Endothelial cell (in vitro differentiated cells): ENCODE results near the gene PARP6. TPM values are rescaled to one million over a fixed set of nuclear protein-coding genes. Genes with fewer than 3 reads are reported as not detected.
"Not testable (repeated sequence)": the region's sequence is repeated elsewhere in the genome, so short reads cannot be mapped to it uniquely, and the experiment has no call there.

Source experiments
- DNase-seq: peaks from one replicate; pipeline ENCODE4 v3.0.0; 2021; ENCODE audit warnings: low spot score
- H3K27ac Mint-ChIP-seq: one replicate; pipeline ENCODE4 v1.8.0; 2021; ENCODE audit warnings: mixed read lengths, inconsistent platforms; ENCODE audit not compliant: unreplicated experiment
- H3K27me3 Mint-ChIP-seq: one replicate; pipeline ENCODE4 v1.8.0; 2021; ENCODE audit warnings: mild to moderate bottlenecking, moderate library complexity, mixed read lengths, inconsistent platforms; ENCODE audit not compliant: unreplicated experiment
- H3K36me3 Mint-ChIP-seq: one replicate; pipeline ENCODE4 v1.8.0; 2021; ENCODE audit warnings: mild to moderate bottlenecking, low read depth, mixed read lengths, inconsistent platforms; ENCODE audit not compliant: unreplicated experiment
- H3K4me1 Mint-ChIP-seq: one replicate; pipeline ENCODE4 v1.8.0; 2021; ENCODE audit warnings: mild to moderate bottlenecking, mixed read lengths, inconsistent platforms; ENCODE audit not compliant: unreplicated experiment
- H3K4me3 Mint-ChIP-seq: one replicate; pipeline ENCODE4 v1.8.0; 2021; ENCODE audit warnings: mild to moderate bottlenecking, mixed read lengths, inconsistent platforms; ENCODE audit not compliant: unreplicated experiment
- H3K9me3 Mint-ChIP-seq: one replicate; pipeline ENCODE4 v1.8.0; 2021; ENCODE audit warnings: mixed read lengths, inconsistent platforms; ENCODE audit not compliant: unreplicated experiment
- CTCF ChIP-seq: fragments of 200-600 bp; sonication (generic); IDR thresholded peaks from one replicate; pipeline ENCODE4 v1.5.0; 2021; ENCODE audit warnings: antibody characterized with exemption; ENCODE audit not compliant: unreplicated experiment
- total RNA-seq: library from RNA; stranded (reverse); fragmentation: NEBNext Ultra II Directional; extraction: Animal tissue kit (Norgen Biotek cat#: 25700); gene quantifications from one replicate; pipeline ENCODE4 v1.2.1, GENCODE V29; 2021; ENCODE audit not compliant: unreplicated experiment

Gene PARP6
- total RNA-seq, 1 donor from 2014 or later, result 77.4 TPM

- no peak overlapping the region for H3K4me3 Mint-ChIP-seq
- H3K4me1 Mint-ChIP-seq, result no peaks in the 10 kb centered on the region
- no peaks in the 10 kb centered on the region for H3K27me3 Mint-ChIP-seq
- H3K36me3 Mint-ChIP-seq, result no peaks in the 10 kb centered on the region
- no peaks in the 10 kb centered on the region for H3K9me3 Mint-ChIP-seq
- no peak for DNase-seq
- H3K27ac Mint-ChIP-seq, result no peak overlapping the region
- TF ChIP-seq CTCF, result no peak
These were observed 8.4 kb upstream of the PARP6 start for GRCh38 chr15:72280751-72281150.

- H3K9me3 Mint-ChIP-seq, result no peaks in the 10 kb centered on the region
- no peaks in the 10 kb centered on the region for H3K36me3 Mint-ChIP-seq
- peaks cover 3% of the 10 kb centered on the region for H3K4me1 Mint-ChIP-seq
- no peaks in the 10 kb centered on the region for H3K27me3 Mint-ChIP-seq
- no peak for TF ChIP-seq CTCF
- no peak overlapping the region for H3K4me3 Mint-ChIP-seq
- no peak overlapping the region for H3K27ac Mint-ChIP-seq
- DNase-seq, result no peak
These were observed 6.4 kb upstream of the PARP6 start for GRCh38 chr15:72278737-72279136.

DNA sequence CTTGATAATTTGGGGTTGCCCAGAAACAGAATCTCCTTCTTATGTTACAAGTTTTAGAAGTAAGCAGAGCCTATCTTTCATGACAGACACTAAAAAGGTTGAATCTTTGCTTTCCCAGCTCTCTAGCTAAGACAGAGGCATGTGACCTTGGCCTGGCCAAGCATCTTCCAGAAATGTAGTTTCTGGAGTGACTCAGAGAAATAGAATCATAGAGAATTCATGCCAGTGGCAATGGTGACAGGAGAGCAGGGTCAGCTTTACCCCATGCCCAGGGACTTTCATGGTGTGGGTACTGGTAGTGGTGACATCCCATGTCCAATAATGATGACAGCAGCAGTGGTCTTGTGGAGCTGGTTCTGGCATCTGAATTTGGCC is 4.0 kb upstream of the PARP6 start:
- H3K27me3 Mint-ChIP-seq, result peaks cover 2% of the 10 kb centered on the region
- H3K4me3 Mint-ChIP-seq, result no peak overlapping the region
- no peaks in the 10 kb centered on the region for H3K36me3 Mint-ChIP-seq

GRCh38 chr15:72275635-72276325 is 3.4 kb upstream of the PARP6 start:
- H3K4me3 Mint-ChIP-seq, H3K36me3 Mint-ChIP-seq, DNase-seq, H3K27me3 Mint-ChIP-seq, H3K9me3 Mint-ChIP-seq, H3K27ac Mint-ChIP-seq: not testable (repeated sequence)
- H3K4me1 Mint-ChIP-seq, result peaks cover 19% of the 10 kb centered on the region

More for the DNA sequence above, 4.0 kb upstream of the PARP6 start:
- Mint-ChIP-seq H3K27ac (no peak overlapping the region), H3K4me1 (peaks cover 16% of the 10 kb centered on the region), H3K9me3 (no peaks in the 10 kb centered on the region)
- TF ChIP-seq CTCF, result no peak
- no peak for DNase-seq

GRCh38 chr15:72272997-72273352 is 621 bp upstream of the PARP6 start:
- H3K9me3 Mint-ChIP-seq, result no peaks in the 10 kb centered on the region
- no peak for TF ChIP-seq CTCF
- H3K36me3 Mint-ChIP-seq, result no peaks in the 10 kb centered on the region
- peak overlapping the region; percentile 53 for H3K27ac Mint-ChIP-seq
- peaks cover 2% of the 10 kb centered on the region for H3K27me3 Mint-ChIP-seq
- DNase-seq, result no peak
- H3K4me3 Mint-ChIP-seq, result peak overlapping the region; percentile 86
- H3K4me1 Mint-ChIP-seq, result peaks cover 24% of the 10 kb centered on the region
